Measurements from ENCODE around the gene RIPOR3. TPM values are rescaled to one million over a fixed set of nuclear protein-coding genes. Genes with fewer than 3 reads are reported as not detected.

Gene RIPOR3
- total and polyA plus RNA-seq, 9 of the 15 experiments (the other 6 are each of a cell fraction or from before 2014, with no cell fraction given) = 3.3 to 62.7 (median 21.4) TPM

GRCh38 chr20:50611128-50611810 lies 80.1 kb downstream of the RIPOR3 start (continued):
- no peak for TF ChIP-seq RNF2 (IDR thresholded peaks at IDR 0.05)
- no peak for TF ChIP-seq PHF21A (IDR thresholded peaks at IDR 0.05; ENCODE audit: borderline replicate concordance, low read depth)
- TF ChIP-seq VEZF1 (CRISPR knock-in tag; IDR thresholded peaks at IDR 0.05) = no peak
- no peak for TF ChIP-seq NCOR1 (IDR thresholded peaks at IDR 0.05)
- no peak for TF ChIP-seq ARID4B (CRISPR knock-in tag; IDR thresholded peaks at IDR 0.05)
- no peak for TF ChIP-seq ZNF134 (CRISPR knock-in tag; conservative IDR thresholded peaks at IDR 0.05)
- no peak for TF ChIP-seq NFIC (IDR thresholded peaks at IDR 0.05)
- no peak for TF ChIP-seq RNF219 (CRISPR knock-in tag; IDR thresholded peaks at IDR 0.05)
- TF ChIP-seq RFX5 (IDR thresholded peaks at IDR 0.05; ENCODE audit: low read depth, low read length) = no peak
- TF ChIP-seq RBM15 (IDR thresholded peaks at IDR 0.05; ENCODE audit: insufficient read depth, low read length) = no peak
- TF ChIP-seq HDAC6 (IDR thresholded peaks at IDR 0.05; ENCODE audit: low read depth, low read length) = no peak
- no peak for TF ChIP-seq DNMT1 (IDR thresholded peaks at IDR 0.05)

Measured in K562 (cell line).